ENCODE data around the gene SIRT4.

DNA sequence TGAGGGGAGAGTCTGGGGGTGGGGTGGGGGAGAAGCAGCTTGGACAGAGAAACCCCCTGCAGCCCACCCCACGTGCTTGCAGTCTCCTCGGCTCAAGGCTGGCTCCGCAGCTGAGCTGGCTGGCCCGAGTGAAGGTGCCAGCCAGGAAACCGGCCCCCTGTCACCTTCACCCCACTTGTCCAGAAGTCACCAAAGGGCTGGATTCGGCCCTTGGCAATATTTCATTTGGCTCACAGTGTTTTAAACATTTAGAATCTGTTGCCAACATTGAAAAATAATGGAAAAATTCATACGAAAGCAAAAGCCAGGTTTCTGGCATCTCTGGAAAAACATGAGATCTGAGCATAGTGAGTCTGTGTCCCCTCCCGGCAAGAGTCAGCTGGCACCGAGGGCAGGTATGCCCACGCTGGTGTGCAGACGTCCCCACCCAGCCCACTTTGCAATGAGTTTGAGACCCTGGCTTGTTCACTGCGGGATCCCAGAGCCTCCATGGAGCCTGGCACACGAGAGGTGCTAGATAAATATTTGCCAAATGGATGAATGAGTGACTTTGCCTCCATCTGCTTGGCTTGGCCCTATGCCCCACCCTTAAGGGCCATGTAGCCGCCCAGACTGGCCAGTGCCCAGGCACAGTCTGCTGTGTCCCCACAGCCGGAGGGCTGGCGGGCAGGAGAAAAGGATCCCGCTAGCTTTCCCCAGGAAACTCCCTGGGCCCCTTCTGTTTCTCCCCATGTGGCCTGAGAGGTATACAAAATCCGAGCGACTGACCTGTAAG is 48.6 kb downstream of the SIRT4 start:
- TF ChIP-seq, protein P1, sequence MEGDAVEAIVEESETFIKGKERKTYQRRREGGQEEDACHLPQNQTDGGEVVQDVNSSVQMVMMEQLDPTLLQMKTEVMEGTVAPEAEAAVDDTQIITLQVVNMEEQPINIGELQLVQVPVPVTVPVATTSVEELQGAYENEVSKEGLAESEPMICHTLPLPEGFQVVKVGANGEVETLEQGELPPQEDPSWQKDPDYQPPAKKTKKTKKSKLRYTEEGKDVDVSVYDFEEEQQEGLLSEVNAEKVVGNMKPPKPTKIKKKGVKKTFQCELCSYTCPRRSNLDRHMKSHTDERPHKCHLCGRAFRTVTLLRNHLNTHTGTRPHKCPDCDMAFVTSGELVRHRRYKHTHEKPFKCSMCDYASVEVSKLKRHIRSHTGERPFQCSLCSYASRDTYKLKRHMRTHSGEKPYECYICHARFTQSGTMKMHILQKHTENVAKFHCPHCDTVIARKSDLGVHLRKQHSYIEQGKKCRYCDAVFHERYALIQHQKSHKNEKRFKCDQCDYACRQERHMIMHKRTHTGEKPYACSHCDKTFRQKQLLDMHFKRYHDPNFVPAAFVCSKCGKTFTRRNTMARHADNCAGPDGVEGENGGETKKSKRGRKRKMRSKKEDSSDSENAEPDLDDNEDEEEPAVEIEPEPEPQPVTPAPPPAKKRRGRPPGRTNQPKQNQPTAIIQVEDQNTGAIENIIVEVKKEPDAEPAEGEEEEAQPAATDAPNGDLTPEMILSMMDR (IDR thresholded peaks at IDR 0.05): no peak
- TF ChIP-seq POLR2A (IDR thresholded peaks at IDR 0.05) (no peak), POLR2AphosphoS5 (IDR thresholded peaks at IDR 0.05) (no peak)
